GM13976 (cell line): Measurements from ENCODE around the gene SLC35F3.

Source experiments
- DNase-seq: peaks from one replicate; pipeline ENCODE4 v3.0.0; 2012; ENCODE audit warnings: low spot score
- in situ Hi-C: fragments of 300-500 bp; cut with MboI; formaldehyde crosslinking; loops from one replicate; pipeline ENCODE4 v1.12.0; 2022; ENCODE audit warnings: low sequenced_read_pairs, mixed read lengths, inconsistent platforms; ENCODE audit not compliant: unreplicated experiment
- TF ChIP-seq, protein P1 (sequence below): IDR thresholded peaks from 2 replicates; pipeline ENCODE4 v1.5.1; 2012; ENCODE audit warnings: borderline replicate concordance, mild to moderate bottlenecking; ENCODE audit not compliant: insufficient read depth; ENCODE audit errors: extremely low read depth, missing control alignments, control extremely low read depth

SLC35F3 gene

DNA sequence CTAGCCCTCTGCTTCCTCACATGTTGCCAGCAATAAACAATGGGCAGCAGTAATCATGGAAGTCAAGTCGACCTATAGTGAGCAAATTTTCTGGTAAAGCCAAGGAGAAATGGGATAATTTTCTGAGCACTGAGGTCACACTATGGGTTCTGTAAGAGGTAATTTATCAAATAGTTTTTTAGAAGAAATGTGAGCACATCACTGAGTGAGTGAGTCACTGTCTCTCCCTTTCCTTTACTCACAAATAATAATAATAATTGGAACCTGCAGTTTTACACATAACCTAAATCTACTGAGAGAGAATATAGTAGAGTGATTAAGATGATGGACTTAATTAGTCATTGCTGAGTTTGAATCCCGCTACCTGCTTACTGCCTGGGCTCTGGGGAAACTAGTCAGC is 23.6 kb downstream of the SLC35F3 start:
- no peak for DNase-seq
- in situ Hi-C loops = no loop called here
- TF ChIP-seq, protein P1, sequence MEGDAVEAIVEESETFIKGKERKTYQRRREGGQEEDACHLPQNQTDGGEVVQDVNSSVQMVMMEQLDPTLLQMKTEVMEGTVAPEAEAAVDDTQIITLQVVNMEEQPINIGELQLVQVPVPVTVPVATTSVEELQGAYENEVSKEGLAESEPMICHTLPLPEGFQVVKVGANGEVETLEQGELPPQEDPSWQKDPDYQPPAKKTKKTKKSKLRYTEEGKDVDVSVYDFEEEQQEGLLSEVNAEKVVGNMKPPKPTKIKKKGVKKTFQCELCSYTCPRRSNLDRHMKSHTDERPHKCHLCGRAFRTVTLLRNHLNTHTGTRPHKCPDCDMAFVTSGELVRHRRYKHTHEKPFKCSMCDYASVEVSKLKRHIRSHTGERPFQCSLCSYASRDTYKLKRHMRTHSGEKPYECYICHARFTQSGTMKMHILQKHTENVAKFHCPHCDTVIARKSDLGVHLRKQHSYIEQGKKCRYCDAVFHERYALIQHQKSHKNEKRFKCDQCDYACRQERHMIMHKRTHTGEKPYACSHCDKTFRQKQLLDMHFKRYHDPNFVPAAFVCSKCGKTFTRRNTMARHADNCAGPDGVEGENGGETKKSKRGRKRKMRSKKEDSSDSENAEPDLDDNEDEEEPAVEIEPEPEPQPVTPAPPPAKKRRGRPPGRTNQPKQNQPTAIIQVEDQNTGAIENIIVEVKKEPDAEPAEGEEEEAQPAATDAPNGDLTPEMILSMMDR = no peak

DNA sequence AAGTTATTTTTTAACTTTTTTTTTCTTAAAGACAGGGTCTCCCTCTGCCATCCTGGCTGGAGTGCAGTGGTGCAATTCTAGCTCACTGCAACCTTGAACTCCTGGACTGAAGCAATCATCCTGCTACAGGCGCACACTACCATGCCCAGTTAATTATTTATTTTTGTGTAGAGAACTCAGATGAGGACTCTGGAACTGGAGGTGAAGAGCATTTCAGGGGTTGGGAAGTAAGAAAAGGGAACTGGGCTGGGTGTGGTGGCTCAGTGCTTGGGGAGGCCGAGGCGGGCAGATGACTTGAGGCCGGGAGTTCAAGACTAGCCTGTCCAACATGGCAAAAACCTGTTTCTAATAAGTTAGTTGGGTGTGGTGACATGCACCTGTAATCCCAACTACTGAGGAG is 28.9 kb downstream of the SLC35F3 start:
- in situ Hi-C loops = no loop called here
- TF ChIP-seq, protein P1 = no peak
- no peak for DNase-seq

DNA sequence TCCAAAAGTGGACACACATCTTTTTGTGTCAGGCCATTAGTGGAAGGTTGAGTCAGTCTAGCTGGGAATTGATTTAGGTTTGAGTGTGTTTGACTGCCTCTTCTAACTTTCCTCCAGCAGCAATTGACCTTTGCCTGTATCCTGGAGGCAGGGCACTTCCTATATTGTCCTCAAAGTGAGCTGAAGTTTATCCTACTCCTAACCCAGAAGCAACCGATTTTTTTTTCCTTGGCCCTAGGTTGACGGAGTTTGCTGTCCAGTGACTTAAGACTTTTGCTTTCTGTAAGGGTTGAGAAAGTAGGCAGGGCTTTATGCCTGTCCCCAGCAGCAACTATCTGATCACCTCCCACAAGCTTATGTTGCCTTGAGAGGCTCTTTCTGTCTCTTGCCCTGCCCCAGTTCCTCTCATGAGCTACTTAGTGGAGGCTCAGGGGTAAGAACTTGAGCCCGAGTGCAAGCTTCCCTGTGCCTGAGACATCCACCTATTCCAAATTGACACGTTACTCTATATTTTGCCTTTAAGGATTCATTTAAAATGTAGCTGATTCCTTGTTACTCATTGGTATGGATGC is 30.9 kb downstream of the SLC35F3 start:
- TF ChIP-seq, protein P1 = no peak
- no peak for DNase-seq
- in situ Hi-C loops = no loop called here

DNA sequence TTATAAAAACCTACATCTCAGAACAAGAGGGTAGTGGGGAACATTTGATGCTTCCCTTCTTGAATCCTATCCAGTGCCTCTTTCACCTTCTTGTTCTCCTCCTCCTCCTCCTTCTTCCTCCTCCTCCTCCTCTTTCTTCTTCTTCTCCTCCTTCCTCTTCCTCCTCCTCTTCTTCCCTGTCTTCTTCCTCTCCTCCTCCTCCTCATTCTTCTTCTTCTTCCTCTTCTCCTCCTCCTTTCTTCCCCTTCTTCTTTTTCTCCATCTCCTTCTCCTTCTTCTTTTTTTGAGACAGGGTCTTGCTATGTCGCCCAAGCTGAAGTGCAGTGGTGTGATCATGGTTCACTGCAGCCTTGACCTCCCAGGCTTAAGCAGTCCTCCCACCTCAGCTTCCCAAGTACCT is 31.9 kb downstream of the SLC35F3 start:
- in situ Hi-C loops = no loop called here
- no peak for DNase-seq
- TF ChIP-seq, protein P1 = no peak

DNA sequence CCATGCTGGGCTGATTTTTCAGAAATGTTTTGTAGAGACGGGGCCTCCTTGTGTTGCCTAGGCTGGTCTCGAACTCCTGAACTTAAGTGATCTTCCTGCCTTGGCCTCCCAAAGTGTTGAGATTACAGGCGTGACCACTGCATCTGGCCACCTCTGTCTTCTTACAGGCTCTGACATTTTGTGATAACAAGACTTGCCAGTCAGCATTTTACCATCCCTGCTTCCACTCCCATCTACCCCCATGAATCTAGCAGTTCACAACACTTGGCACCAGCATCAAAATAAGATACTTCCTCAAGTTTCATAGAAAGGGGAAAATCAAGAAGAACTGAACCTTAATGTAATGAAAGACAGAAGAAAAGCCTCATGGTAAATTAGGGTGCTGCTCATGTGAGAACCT is 32.4 kb downstream of the SLC35F3 start:
- in situ Hi-C loops = no loop called here
- no peak for DNase-seq
- TF ChIP-seq, protein P1 = no peak

DNA sequence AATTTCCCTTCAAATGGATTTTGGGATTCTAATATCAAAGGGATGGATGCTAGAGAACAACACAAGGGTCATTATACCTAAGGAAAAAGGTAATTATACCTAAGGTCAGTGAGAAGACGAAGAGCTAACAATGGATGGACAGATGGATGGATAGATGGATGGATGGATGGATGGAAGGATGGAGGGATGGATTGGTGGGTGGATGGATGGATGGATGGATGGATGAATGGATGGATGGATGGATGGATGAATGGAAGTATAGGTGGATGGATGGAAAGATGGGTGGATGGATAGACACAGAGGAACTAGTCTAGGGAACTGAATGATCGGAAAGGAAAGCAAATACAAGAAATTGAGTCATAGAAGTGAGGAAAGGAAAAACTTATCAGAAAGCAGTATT is 34.0 kb downstream of the SLC35F3 start:
- DNase-seq = no peak
- in situ Hi-C loops = no loop called here
- TF ChIP-seq, protein P1 = no peak
